ENCODE data around the gene CTDSPL.

CTDSPL gene

GRCh38 chr3:37853691-37854413 lies 7.8 kb upstream of the CTDSPL start:
- DNase-seq: no peak

GRCh38 chr3:37855363-37855970 lies 6.2 kb upstream of the CTDSPL start:
- DNase-seq: peak; percentile 66

GRCh38 chr3:37856381-37856780 lies 5.3 kb upstream of the CTDSPL start:
- no peak for DNase-seq

- DNase-seq: no peak
Observed at GRCh38 chr3:37858742-37859141, 2.9 kb upstream of the CTDSPL start.

GRCh38 chr3:37859354-37859753 lies 2.3 kb upstream of the CTDSPL start:
- DNase-seq: no peak

GRCh38 chr3:37859908-37860199 lies 1.8 kb upstream of the CTDSPL start:
- no peak for DNase-seq

GRCh38 chr3:37862219-37862902 lies 681 bp downstream of the CTDSPL start:
- peak; percentile 42 for DNase-seq

GRCh38 chr3:37862903-37863815 lies 1.5 kb downstream of the CTDSPL start:
- DNase-seq: no peak

- no peak for DNase-seq
Observed at GRCh38 chr3:37863949-37864822, 2.5 kb downstream of the CTDSPL start.

GRCh38 chr3:37864904-37865303 lies 3.2 kb downstream of the CTDSPL start:
- no peak for DNase-seq

- no peak for DNase-seq
Observed at GRCh38 chr3:37867144-37867543, 5.5 kb downstream of the CTDSPL start.

- no peak for DNase-seq
Observed at GRCh38 chr3:37871858-37872257, 10.2 kb downstream of the CTDSPL start.

GRCh38 chr3:37872413-37873160 lies 10.9 kb downstream of the CTDSPL start:
- DNase-seq: no peak

GRCh38 chr3:37876279-37876678 lies 14.6 kb downstream of the CTDSPL start:
- DNase-seq: no peak

GRCh38 chr3:37882711-37883110 lies 21.0 kb downstream of the CTDSPL start:
- no peak for DNase-seq

GRCh38 chr3:37885814-37886213 lies 24.1 kb downstream of the CTDSPL start:
- no peak for DNase-seq

GRCh38 chr3:37886395-37886794 lies 24.7 kb downstream of the CTDSPL start:
- DNase-seq: no peak

- DNase-seq: no peak
Observed at GRCh38 chr3:37887062-37887461, 25.4 kb downstream of the CTDSPL start.

GRCh38 chr3:37887824-37888223 lies 26.1 kb downstream of the CTDSPL start:
- DNase-seq: no peak

GRCh38 chr3:37888421-37888820 lies 26.7 kb downstream of the CTDSPL start:
- DNase-seq: no peak

GRCh38 chr3:37890522-37890921 lies 28.8 kb downstream of the CTDSPL start:
- DNase-seq: no peak

- DNase-seq: no peak
Observed at GRCh38 chr3:37891227-37891626, 29.5 kb downstream of the CTDSPL start.
